Keratinocyte (primary cell): ENCODE results near the gene GRIP1. TPM values are rescaled to one million over a fixed set of nuclear protein-coding genes. Genes with fewer than 3 reads are reported as not detected.

Source experiments
- DNase-seq: peaks from one replicate; pipeline ENCODE4 v3.0.0-alpha.2; 2011; ENCODE audit warnings: low read depth, missing footprints, low spot score
- FAIRE-seq: peaks from 2 replicates; lab custom pipeline; 2011; peaks lifted over from hg19 to GRCh38; lab: Jason Lieb, UNC
- H2AFZ ChIP-seq: 2 replicates; pipeline ENCODE4 v1.6.0; 2012; ENCODE audit warnings: low read length, control low read depth, inconsistent platforms; ENCODE audit not compliant: control insufficient read depth
- H3K27ac ChIP-seq: 2 replicates; pipeline ENCODE4 v1.5.1; 2011; ENCODE audit warnings: low read length; ENCODE audit not compliant: control insufficient read depth, insufficient read depth
- H3K27me3 ChIP-seq: 3 replicates; pipeline ENCODE4 v1.6.0; 2011; ENCODE audit warnings: low read length; ENCODE audit not compliant: control insufficient read depth, insufficient read depth; ENCODE audit errors: extremely low read depth
- H3K36me3 ChIP-seq, 2 experiments: 2 replicates in 1 of 2; 3 replicates in 1 of 2; pipeline ENCODE4 v1.5.1; 2011; ENCODE audit warnings: low read length in 2 of 2, mild to moderate bottlenecking in 1 of 2; ENCODE audit not compliant: control insufficient read depth in 2 of 2, insufficient read depth in 2 of 2; ENCODE audit errors: extremely low read depth in 1 of 2
- H3K4me1 ChIP-seq: 3 replicates; pipeline ENCODE4 v1.5.1; 2011; ENCODE audit warnings: low read length; ENCODE audit not compliant: control insufficient read depth, insufficient read depth; ENCODE audit errors: extremely low read depth
- H3K4me2 ChIP-seq: 3 replicates; pipeline ENCODE4 v1.6.0; 2011; ENCODE audit warnings: low read depth, low read length; ENCODE audit not compliant: control insufficient read depth, insufficient read depth; ENCODE audit errors: extremely low read depth
- H3K4me3 ChIP-seq, 3 experiments: fragments of 200-600 bp in 1 of 3; sonication (generic) in 1 of 3; 2 replicates in 2 of 3; 3 replicates in 1 of 3; pipeline ENCODE4 v1.5.1; 2011 to 2016; ENCODE audit warnings: low read length in 3 of 3, mild to moderate bottlenecking in 3 of 3, control low read depth in 2 of 3, inconsistent platforms in 1 of 3, low read depth in 1 of 3, mixed read lengths in 1 of 3, mixed run types in 1 of 3, moderate library complexity in 1 of 3; ENCODE audit not compliant: control insufficient read depth in 2 of 3, insufficient read depth in 2 of 3; ENCODE audit errors: extremely low read depth in 1 of 3
- H3K79me2 ChIP-seq: 2 replicates; pipeline ENCODE4 v1.6.0; 2012; ENCODE audit warnings: low read length; ENCODE audit not compliant: control insufficient read depth, insufficient read depth
- H3K9ac ChIP-seq: 3 replicates; pipeline ENCODE4 v1.6.0; 2011; ENCODE audit warnings: low read length; ENCODE audit not compliant: control insufficient read depth, insufficient read depth; ENCODE audit errors: extremely low read depth
- H3K9me1 ChIP-seq: 3 replicates; pipeline ENCODE4 v1.6.0; 2011; ENCODE audit warnings: low read length; ENCODE audit not compliant: control insufficient read depth, insufficient read depth; ENCODE audit errors: extremely low read depth
- H3K9me3 ChIP-seq: 2 replicates; pipeline ENCODE4 v1.5.1; 2012; ENCODE audit warnings: low read depth, low read length; ENCODE audit not compliant: control insufficient read depth
- H4K20me1 ChIP-seq: 3 replicates; pipeline ENCODE4 v1.6.0; 2011; ENCODE audit warnings: low read length; ENCODE audit not compliant: control insufficient read depth, insufficient read depth; ENCODE audit errors: extremely low read depth
- EZH2 ChIP-seq: IDR thresholded peaks from one replicate; pipeline ENCODE4 v1.6.1; 2012; ENCODE audit warnings: inconsistent platforms, mild to moderate bottlenecking, low read length, moderate library complexity
- dilution Hi-C: fragments of 300-500 bp; cut with MboI; formaldehyde crosslinking; loops from one replicate; pipeline ENCODE4 v1.7.0; 2020; ENCODE audit warnings: low sequenced_read_pairs; ENCODE audit not compliant: extremely low pct_ligation_motif_present
- polyA plus RNA-seq, 5 experiments: library from polyadenylated mRNA; depleted of rRNA in 3 of 5; stranded (reverse) in 3 of 5; stranded (forward) in 1 of 5; unstranded in 1 of 5; fragments of >200 nt; gene quantifications; 1 replicate in 1 of 5; 2 replicates in 3 of 5; 3 replicates in 1 of 5; pipeline versions ENCODE4 v1.2.1 to v1.2.3, GENCODE V29; 2011 to 2012; ENCODE audit warnings: missing spikeins in 2 of 5, low read depth in 1 of 5, low replicate concordance in 1 of 5
- TF ChIP-seq, protein P1 (sequence below), 3 experiments: IDR thresholded peaks in 1 of 3; conservative IDR thresholded peaks in 1 of 3; optimal IDR thresholded peaks in 1 of 3; 2 replicates in 2 of 3; 3 replicates in 1 of 3; pipeline versions ENCODE3 to v1.5.1; 2011; ENCODE audit warnings: low read length in 3 of 3, mild to moderate bottlenecking in 3 of 3, moderate library complexity in 2 of 3, control low read depth in 1 of 3, inconsistent platforms in 1 of 3; ENCODE audit not compliant: insufficient read depth in 2 of 3; ENCODE audit errors: extremely low read depth in 1 of 3

The GRIP1 gene
- polyA plus RNA-seq, 1 donor (not counting 4 experiments of a cell fraction or from before 2014, with no cell fraction given) = 6.7 TPM

DNA sequence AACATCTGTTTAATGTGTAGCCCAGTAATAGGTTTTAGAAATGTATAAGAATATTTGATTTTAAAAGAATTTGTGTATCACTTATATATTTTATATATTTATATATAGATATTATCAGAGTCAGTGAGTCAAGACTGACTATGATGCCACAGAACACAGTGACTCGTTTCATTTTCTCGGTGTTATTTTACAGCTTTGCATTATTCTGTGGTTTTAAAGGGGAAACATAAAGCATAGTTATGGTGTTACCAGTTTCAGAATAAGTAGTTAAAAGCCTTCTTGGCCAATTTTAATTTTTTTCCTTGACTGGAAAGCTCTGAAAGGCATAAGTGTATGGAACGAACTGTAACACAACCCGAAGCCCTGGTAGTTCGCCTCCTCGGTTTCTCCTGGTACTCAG is 91.0 kb downstream of the GRIP1 start:
- TF ChIP-seq, protein P1, sequence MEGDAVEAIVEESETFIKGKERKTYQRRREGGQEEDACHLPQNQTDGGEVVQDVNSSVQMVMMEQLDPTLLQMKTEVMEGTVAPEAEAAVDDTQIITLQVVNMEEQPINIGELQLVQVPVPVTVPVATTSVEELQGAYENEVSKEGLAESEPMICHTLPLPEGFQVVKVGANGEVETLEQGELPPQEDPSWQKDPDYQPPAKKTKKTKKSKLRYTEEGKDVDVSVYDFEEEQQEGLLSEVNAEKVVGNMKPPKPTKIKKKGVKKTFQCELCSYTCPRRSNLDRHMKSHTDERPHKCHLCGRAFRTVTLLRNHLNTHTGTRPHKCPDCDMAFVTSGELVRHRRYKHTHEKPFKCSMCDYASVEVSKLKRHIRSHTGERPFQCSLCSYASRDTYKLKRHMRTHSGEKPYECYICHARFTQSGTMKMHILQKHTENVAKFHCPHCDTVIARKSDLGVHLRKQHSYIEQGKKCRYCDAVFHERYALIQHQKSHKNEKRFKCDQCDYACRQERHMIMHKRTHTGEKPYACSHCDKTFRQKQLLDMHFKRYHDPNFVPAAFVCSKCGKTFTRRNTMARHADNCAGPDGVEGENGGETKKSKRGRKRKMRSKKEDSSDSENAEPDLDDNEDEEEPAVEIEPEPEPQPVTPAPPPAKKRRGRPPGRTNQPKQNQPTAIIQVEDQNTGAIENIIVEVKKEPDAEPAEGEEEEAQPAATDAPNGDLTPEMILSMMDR (optimal IDR thresholded peaks at IDR 0.05 in 1 of 3, IDR thresholded peaks at IDR 0.05 in 1 of 3, conservative IDR thresholded peaks at IDR 0.05 in 1 of 3; ENCODE audit: extremely low read depth in 1 of 3, insufficient read depth in 2 of 3, low read length in 3 of 3) = no peak
- TF ChIP-seq EZH2 = no peak
- no peaks in the 10 kb centered on the region for H3K36me3 ChIP-seq
- no peaks in the 10 kb centered on the region for H3K9me1 ChIP-seq
- H3K9ac ChIP-seq = no peak overlapping the region
- dilution Hi-C loops = no loop called here
- no peak for DNase-seq
- no peak for FAIRE-seq
- H3K27me3 ChIP-seq = no peaks in the 10 kb centered on the region
- no peaks in the 10 kb centered on the region for H3K9me3 ChIP-seq
- H2AFZ ChIP-seq = no peak overlapping the region
- no peaks in the 10 kb centered on the region for H4K20me1 ChIP-seq
- no peak overlapping the region for H3K27ac ChIP-seq
- no peak overlapping the region for H3K4me2 ChIP-seq
- H3K4me3 ChIP-seq = no peak overlapping the region
- no peaks in the 10 kb centered on the region for H3K79me2 ChIP-seq
- H3K4me1 ChIP-seq = no peaks in the 10 kb centered on the region

DNA sequence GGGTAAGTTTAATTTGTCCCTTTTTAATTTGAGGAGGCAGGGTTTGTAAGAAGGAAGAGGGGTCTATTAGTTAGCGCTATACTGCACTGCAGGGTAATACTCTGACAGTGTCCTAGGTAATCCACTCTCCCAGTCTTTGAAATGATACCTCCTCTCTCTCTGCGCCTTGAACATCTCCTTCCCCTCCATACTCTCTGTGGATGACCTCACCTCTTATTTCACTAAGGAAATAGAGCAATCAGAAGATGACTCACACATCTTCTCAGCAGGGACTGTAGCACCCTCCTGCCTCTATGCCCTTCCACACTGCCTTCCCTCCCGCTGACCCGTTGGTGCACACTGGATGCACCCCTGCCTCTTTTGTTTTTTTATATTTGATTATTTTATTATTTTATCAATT is 94.2 kb downstream of the GRIP1 start:
- no peaks in the 10 kb centered on the region for H3K27me3 ChIP-seq
- H3K36me3 ChIP-seq = no peaks in the 10 kb centered on the region
- FAIRE-seq (no peak), DNase-seq (no peak)
- TF ChIP-seq, protein P1 (optimal IDR thresholded peaks at IDR 0.05 in 1 of 3, IDR thresholded peaks at IDR 0.05 in 1 of 3, conservative IDR thresholded peaks at IDR 0.05 in 1 of 3; ENCODE audit: extremely low read depth in 1 of 3, insufficient read depth in 2 of 3, low read length in 3 of 3) = no peak
- no peak for TF ChIP-seq EZH2
- no peak overlapping the region for H3K4me2 ChIP-seq
- H3K9me1 ChIP-seq = no peaks in the 10 kb centered on the region
- no peaks in the 10 kb centered on the region for H3K4me1 ChIP-seq
- no peaks in the 10 kb centered on the region for H4K20me1 ChIP-seq
- H3K9me3 ChIP-seq = no peaks in the 10 kb centered on the region
- H2AFZ ChIP-seq = no peak overlapping the region
- dilution Hi-C loops = no loop called here
- H3K4me3 ChIP-seq = no peak overlapping the region
- no peaks in the 10 kb centered on the region for H3K79me2 ChIP-seq
- no peak overlapping the region for H3K27ac ChIP-seq
- no peak overlapping the region for H3K9ac ChIP-seq
